ENCODE results near the gene HOXA2.
A peak's percentile ranks its signal among the peaks of the same experiment; 100 is the strongest.

The HOXA2 gene

DNA sequence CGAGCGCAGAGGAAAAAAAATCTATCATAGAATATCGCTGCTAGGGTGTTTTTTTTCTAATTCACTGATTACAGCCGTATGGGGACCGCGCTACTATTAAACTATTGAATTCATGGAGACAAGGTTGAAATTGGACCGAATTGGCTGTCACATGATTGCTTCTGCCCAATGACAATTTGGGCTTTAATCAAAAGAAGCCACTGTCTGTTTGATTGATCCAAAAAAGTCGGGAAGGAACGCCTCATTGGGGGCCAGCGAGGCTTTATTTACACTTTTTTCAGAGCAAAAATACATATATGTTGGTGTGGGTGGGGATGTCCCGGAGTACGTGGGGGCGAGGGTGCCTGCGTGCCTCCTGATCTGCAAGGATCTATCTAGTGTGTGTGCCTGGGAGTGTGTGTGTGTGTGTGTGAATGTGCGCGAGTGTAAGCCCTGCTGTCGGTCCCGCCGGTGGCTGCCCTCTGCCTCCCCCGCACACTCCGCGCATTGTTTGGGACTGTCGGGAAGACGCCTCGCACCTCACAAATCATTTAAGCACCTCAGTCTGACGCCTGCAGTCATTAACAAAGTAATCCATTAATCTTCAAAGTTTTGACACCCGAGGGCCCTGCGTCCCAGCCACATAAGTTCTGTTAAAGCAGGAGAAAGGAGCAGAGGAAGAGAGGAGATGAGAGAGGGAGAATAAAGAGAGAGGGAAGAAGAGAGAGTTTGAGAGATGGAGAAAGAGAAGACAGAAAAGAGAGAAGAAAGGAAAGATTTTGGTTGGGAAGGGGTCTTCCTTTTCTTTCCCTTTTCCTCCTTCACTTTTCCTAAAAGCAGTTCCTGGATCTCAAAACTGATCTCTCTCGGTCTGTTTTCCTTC, at the start of gene HOXA2:
Gene HOXA2 (minus strand): TSS at position 103 of the 862 bp plus-strand sequence. CDS start 183 bp downstream, outside the sequence.
- DNase-seq = no peak

DNA sequence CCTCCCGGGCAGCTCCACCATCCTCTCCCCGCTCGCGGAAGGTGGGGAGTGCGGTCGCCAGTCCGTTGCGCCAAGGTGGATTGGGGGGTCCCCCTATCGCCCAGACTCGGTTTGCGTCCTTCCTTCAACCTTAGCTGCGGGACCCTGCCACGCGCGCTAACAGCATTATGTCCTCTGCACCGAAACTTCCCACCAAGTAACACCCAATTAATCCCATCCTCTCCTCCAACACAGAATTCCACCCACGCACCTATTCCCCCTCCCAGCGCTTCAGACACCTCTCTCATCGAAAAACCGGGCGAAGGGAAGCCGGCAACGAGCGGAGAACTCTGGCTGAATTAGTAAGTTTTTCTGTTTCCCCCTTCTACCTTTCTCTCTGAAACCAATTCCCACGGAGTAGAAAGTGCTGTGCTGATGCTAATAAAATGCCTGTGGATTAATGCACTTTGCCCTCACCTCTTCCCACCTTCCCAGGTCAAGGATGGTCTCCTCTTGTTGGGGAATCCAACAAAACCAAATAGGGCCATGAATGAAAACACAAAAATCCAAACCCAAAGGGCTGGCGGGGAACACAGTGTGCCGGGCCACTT, 49.0 kb upstream of the HOXA2 start:
- DNase-seq = peak; percentile 59

DNA sequence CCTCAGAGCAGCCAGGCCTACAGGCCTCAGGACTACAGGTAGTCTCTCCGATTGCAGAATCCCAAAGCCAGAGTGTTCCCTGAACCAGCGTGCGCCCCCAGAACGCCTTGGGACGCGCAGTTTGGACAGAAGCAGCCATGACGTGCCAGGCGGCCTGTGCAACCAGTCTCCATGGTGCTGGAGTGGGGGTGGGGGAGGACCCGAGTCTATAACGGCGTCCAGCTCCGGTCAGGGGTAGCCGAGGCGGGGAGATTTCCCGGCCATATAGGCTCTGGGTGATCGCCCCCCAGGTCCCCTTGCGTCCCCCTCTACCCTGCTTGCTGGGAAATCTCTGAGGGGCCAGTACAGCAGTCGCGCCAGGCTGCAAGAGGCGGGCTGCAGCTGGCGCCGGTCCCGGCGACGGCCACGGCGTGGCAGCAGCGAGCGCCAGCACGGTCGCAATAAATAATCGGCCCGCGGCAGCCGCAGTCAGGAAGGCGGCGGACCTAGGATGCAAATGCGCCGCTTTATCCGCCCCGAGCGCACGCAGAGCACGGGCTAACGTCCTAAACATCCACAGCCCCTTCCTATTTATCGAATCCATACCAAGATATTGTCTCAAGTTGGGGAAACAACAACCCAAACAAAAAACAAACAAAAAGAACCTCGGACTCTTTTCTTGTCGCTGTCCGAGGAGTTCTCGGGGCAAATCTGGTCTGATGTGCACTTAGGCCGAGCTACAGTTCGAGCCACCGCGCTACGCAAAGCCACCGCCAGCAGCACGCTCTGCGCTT, 48.3 kb upstream of the HOXA2 start:
- DNase-seq = peak; percentile 87

DNA sequence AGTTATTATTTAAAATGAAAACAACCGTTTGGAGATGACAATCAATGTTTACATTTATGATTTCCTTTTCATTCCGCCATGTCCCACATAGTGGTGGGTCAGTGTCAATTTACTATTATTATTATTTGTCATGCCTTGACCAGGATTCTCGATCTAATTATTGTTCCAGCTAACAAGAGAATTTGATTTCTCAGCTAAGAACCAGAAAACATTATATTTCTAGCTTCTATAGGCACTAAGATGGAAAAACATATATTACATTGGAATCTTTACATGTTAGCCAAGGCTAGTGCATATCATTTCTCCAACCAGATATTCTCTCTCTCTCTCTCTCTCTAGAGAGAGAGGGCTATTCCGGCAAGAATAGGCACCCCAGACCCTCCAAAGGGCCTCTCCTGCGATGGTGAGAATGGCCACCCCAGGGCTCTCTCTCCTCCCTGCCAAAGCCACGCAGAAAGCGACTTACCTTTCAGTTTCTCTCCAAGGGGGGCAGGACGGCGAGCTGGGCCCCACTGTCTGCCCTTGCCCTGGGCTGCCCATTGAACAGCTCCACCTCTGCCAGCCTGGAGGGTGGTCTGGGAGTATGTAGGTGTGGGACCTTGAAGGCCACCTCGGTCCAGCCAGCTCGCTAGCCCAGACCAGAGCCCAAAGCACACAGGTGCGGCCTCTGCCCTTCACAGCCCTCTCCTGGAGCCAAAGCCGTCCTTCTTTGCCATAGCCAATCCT, 47.5 kb upstream of the HOXA2 start:
- DNase-seq = no peak

DNA sequence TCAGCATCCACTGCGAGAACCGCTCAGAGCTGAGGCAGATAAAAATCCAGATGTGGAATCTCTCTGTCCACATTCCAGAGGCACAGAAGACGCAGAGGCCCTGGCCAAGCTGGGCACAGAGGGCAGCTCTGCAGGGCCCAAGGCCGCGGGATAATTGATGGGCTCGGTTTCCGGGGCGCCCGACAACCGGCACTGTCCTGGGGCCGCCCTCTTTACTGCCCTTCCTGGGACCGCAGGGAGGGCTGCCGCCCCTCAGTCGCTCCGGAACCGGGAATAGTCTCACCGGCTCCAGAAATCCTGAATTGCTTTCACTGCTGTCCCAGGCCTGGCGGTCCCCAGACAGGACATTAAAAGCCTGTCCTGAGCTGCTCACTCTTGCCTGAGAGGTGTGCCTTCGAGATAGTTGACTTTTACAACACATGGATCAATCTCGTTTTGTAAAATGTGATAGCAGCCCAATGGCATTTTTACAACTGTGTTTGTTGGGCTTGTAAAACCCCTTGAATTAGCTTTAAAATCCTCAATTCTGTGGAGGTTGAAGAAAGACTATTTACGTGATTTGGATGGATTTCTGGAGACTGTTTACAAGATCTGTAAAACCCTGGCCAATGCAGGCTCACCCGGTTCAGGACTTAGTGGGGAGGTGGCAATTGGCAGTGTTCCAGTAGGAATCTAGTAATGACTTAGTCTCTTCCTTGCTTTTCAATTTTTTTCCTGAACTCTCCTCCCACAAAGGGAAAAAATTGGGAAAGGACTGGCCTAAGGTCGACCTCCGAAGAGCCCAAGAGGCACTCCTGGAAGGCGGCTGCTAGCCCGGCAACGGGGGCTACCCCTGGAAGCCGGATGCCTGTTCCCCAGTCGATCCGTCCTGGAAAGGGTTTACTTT, 46.5 kb upstream of the HOXA2 start:
- peak; percentile 54 for DNase-seq

DNA sequence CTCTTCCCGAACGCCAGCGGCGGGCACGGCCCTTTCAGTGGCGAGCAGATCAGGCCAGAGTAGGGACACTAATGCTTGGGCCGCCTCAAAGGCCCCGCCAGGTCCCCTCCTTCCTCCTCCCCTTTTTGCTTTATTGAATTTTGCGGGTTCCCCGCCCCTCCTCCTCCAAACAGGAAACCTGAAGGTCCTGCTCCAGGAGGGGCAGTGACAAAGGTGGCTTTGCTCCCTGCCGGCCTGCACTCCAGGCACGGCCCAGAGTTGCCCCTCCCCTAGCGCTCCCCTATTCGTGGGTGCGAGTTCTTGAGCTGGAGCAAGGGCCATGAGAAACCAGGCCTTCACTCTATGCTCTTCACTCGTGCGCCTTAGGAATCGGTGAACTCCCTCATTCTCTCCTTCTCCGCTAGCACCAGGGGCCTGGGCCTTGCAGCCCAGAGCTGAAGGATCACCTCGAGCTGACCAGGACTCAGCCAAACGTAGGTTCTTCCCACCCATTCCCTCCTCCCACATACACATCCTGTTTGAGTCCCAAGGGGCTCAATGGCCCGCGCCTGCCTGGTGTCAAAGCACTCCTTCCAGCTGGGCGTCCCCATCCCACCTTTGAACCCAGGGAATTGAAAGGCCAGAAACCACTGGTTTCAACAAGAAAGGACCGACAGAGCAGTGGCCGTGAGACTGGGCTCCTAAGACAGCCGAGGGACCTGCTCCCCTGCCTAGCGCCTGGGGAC, 45.7 kb upstream of the HOXA2 start:
- DNase-seq = peak; percentile 57

DNA sequence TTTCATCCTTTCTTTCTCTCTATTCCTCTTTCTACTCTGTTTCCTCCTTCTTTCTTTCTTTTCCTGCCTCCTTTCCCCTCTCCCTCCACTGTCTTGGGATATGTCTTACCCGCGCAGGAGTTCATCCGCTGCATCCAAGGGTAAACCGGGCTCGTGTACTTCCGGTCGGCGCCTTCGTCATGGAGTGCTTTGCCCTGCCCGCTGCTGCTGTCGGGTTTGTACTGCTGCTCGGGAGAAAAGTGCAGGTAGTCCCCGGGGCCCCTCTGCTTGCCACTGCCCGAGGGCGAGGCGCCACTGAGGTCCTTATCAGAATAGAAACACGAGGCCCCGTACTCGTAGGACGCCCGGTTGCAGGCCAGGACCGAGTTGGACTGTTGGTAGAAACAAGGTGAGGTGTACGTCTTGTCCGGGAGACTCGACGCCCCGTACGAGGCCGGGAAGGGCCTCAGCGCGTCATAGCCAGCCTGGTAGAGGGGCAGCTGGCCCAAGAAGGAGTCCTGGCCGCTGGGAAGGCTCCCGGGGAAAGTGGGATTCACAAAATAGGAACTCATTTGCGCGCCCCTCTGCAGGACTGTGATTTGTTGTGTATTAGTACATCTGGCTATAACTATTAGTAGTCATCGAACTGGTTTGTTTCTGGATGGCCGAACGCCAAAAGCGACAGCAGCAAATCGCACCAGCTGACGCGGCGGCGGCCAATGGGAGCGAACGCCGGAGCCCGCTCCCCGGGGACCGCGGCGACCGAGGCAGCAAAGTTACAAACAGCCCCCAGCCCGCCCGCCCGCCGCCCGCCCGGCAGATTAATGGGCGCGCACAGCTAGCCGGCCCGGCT, 44.9 kb upstream of the HOXA2 start, which contains the start of gene HOXA6:
Gene HOXA6 (minus strand): TSS at position 576 of the 832 bp plus-strand sequence. CDS start 25 bp downstream, at position 551.
- peak; percentile 56 for DNase-seq

DNA sequence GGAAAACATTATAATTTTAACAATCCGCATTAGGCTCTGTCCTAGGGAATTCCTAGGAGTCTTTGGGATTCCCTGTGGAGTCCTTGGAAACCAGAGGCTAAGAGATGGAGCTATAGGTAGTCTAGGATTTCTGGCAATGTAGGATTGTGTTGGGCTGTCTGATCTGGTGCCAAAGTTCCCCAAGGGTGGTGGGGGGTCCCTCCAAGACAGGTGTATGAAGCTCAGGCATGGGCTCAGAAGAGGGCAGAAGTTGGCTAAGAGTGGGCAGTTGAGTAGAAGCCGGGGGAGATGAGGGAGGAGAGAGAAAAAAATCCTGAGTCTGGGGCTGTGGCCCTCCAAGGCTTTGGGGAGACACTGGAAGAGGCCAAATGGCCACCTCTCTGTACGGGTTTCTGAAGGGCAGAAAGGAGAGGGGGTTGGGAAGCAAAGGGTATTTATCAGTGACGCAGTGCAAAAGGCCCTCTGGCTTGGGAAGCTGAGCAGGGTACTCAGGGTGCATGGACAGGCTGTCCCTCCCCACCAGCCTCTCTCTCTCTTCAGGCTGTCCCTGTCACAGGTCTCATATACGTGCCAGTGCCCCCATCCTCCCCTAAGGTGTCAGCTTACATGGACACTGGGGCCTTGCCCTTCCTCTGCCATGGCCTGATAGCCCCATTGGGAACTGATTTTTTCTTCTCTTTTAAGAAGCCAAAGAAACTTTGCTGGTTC, 44.2 kb upstream of the HOXA2 start:
- peak; percentile 54 for DNase-seq

DNA sequence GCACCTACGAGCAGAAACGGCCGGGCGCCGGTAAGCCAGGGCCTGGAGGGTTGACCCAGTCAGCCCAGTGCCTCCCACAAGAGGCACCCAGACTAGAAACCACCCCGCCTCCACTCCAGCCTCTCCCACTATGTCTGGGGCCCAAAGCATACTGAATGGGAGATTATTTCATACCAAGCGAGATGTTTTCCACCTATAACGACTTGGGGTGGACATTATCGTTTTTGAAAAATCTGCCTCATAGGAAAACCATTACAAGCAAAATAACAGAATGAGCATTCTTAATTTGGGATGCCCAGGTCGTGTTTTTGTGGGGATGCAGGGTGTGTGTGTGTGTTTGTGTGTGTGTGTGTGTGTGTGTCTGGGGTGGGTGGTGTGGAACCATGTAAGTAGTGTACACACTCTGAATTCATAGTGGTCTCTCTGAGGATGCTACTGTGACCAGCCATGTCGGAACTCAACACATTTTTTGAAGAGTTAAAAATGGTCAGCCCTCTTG, 43.5 kb upstream of the HOXA2 start:
- peak; percentile 32 for DNase-seq

DNA sequence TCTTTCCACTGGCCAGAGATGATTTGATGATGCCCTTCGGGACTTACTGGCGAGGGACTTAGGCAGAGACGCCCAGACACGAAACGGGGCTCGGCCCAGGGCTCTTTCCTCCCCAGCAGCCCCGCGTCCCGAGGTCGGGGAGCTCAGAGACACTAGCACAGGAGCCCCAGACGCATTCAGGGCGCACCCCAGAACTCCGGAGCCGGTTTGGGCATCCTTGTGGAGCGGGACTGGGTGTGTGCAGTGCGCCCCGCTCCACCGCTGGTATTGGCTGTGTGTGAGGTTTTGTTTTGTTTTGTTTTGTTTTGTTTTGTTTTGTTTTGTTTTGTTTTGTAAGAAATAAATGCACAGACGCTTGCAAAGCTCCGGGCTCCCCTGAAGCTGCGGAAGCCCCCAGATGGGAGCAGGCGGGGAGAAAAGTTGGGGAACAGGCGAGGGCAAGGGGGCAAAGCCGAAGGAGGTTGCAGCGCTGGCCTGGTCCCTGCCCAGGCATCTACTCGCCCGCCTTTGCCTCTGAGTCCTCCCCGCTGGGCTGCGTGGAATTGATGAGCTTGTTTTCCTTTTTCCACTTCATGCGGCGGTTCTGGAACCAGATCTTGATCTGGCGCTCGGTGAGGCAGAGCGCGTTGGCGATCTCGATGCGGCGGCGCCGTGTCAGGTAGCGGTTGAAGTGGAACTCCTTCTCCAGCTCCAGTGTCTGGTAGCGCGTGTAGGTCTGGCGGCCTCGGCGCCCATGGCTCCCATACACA, 42.9 kb upstream of the HOXA2 start:
- DNase-seq = no peak

DNA sequence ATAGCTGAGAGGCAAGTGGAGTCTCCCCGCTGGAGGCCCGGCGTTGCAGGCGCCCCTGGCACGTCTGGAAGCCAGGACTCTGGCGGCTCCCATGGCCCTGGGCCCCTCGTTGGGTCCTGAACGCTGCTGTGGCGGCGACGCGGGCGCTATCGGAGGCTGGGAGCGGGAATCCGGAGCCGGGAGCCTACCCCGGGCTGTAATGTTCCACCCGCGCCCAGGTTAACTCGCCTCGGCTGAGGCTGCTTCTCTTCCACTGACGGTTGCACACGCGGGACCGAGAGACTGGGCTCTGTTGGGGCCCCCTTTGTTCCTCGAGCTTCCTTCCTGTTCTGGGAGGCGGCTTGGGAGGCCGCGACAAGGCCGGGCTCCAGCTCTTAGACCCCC, 42.3 kb upstream of the HOXA2 start:
- no peak for DNase-seq

DNA sequence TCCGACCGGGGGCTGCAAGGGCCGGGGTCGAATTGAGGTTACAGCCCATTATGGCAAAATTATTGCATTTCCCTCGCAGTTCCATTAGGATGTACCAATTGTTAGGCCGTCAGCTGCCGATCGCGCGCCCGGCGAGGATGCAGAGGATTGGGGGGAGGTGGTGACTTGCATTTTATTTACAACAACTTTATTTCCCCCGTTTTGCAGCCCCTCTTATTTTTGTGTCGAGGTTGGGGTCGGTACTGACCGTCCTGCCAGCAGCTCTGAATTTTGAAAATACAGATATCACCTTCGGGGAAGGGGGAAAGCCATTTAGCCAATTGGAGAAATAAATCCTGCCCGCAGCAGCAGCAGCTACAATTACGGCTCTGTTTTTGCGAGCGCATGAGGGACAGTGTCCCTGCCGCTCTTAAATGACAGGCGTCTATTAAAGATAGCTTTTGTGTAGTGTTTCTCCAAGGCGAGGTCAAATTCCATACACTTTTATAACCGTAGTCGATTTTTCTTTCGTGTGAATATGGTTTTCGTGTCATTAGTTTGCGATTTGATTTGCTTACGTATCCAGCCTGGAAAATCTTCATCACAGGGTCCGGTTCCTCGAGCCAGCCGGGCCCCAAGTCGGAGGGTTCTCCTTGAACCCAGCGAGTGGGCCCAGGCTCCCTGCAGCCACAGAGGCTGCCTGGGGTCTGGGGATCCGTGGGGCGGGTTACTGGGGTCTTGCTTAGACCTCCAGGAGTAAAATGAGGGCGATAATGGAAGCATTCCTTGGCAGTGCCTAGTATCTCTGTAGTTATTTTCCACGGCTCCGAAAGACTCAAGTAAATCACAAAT, 41.7 kb upstream of the HOXA2 start:
- DNase-seq = no peak

DNA sequence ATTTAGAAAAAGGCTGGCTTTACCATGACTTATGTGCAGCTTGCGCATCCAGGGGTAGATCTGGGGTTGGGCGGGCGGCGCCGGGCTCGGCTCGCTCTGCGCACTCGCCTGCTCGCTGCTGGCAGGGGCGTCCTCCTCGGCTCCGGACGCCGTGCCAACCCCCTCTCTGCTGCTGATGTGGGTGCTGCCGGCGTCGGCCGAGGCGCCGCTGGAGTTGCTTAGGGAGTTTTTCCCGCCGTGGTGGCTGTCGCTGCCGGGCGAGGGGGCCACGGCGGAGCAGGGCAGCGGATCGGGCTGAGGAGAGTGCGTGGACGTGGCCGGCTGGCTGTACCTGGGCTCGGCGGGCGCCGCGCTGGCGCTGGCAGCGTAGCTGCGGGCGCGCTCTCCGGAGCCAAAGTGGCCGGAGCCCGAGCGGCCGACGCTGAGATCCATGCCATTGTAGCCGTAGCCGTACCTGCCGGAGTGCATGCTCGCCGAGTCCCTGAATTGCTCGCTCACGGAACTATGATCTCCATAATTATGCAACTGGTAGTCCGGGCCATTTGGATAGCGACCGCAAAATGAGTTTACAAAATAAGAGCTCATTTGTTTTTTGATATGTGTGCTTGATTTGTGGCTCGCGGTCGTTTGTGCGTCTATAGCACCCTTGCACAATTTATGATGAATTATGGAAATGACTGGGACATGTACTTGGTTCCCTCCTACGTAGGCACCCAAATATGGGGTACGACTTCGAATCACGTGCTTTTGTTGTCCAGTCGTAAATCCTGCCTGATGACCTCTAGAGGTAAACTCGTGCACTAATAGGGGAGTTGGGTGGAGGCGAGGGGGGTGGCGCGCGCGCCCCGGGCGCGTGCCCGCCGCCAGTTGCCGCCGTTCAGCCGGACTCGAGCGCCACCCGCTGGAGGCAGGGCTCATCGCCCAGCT, 40.8 kb upstream of the HOXA2 start, which contains the start of gene HOXA5:
Gene HOXA5 (minus strand): TSS at position 659 of the 927 bp plus-strand sequence. CDS start 74 bp downstream, at position 585.
- DNase-seq = no peak

DNA sequence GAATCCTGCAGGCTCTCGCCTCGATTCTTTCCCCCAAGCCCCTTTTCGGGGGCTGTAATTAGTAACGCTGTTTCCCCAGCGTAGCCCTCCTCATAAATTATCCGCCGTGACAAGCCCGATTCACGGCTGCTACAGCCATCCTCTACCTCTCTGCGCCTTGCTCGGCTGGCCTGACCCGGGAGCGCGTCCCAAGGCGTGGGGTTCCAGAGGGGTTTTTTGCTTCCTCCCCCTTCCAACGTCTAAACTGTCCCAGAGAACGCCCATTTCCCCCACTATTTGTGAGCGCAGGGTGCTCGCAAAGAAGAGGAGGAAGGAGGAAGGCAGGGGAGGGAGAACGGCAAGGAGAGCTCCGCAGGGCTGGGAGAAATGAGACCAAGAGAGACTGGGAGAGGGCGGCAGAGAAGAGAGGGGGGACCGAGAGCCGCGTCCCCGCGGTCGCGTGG, 40.1 kb upstream of the HOXA2 start:
- no peak for DNase-seq

DNA sequence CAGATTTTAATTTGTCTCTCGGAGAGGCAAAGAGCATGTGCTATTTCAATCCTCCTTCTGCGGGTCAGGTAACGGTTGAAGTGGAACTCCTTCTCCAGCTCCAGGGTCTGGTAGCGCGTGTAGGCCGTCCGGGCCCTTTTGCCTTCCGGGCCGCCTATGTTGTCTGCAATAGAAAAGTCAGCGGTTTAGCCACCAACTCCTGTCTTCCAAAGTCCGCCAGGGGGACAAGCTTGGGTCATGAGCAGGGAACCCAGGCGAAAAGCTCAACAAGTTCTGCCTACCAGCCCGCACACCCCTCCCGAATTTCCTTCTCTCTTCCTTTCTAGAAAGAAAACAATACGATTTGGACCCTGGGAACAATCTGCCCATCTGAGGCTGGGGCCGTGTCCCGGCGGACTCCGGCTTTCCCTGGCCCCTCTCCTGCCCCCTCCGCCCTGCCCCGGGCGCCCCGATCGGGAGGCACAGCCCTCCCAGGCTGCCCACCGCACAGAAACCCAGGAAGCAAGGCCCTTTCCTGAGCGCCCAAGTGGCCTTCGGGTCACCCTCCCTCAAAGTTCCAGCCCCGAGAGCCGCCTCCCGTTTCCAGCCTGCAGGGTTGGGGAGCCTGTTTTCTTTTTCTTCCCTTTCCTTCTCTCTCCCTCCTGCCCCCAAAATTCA, 39.6 kb upstream of the HOXA2 start:
- DNase-seq = no peak

Data from activated CD8-positive, alpha-beta memory T cell treated with anti-CD3 and anti-CD28 coated beads for 24 hours (primary cell).